ENCODE measurements around the gene LRP2.
A peak's percentile ranks its signal among the peaks of the same experiment; 100 is the strongest.
"Not testable (repeated sequence)": the region's sequence is repeated elsewhere in the genome, so short reads cannot be mapped to it uniquely, and the experiment has no call there.

The LRP2 gene

DNA sequence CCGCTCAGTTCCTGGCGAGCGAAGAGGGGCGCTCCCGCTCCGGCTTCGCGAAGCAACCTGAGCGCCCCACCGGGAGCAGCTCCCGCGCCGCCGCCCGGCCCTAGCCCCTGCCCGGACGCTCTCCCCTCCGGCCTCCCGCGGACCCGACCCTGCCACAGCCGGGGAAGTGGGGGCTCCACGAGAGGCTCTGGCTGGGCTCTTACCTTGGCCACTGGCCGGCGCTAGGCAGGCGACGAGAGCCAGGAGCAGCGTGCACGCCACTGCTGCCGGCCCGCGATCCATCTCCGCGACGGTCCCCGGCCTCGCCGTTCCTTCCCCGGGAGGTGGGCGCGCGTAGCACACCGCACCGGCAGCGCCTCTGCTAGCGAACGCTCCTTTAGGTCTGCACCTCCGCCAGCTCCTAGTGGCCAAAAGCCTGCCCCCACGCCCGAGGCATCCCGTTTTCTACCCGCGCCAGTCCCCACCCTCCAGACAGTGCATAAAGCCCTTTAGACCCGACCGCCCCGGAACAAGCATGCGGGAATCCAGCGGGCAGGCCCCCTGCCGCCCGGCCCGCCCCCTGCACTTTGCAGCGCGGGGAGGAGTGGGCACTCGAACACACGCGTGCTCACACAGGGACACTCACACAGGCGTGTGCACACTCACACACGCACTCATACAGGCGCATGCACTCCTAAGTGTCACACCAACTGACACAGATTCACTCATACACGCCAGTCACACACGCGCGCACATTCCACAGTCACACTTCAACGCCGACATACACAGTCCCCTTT is at the start of gene LRP2:
Gene LRP2 (minus strand): TSS at position 417 of the 776 bp plus-strand sequence. CDS start 135 bp downstream, at position 282.
- DNase-seq: no peak

DNA sequence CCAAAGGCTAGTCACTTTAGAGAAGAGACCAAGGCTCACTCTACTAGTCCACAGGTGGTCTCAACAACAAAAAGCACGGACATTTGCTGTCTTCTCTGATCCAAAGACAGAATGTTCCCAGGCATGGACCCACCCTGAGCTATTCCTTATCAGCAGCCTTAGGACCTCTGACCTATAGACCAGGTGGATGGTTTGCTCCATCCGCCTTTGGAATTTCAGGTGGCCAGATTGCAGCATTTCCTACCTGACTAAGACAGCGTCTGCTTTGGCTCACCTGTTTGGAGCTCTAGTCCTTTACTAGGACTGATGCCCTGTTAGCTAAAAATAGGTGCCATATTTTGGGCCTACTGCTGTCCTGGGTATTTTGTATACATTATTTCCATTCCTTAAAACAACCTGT is 44.6 kb upstream of the LRP2 start:
- no peak for DNase-seq

DNA sequence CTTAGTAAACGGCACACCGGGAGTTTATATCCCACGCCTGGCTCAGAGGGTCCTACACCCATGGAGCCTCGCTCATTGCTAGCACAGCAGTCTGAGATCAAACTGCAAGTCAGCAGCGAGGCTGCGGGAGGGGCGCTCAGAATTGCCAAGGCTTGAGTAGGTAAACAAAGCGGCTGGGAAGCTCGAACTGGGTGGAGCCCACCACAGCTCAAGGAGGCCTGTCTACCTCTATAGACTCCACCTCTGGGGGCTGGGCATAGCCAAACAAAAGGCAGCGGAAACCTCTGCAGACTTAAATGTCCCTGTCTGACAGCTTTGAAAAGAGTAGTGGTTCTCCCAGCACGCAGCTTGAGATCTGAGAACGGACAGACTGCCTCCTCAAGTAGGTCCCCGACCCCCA is 37.2 kb upstream of the LRP2 start:
- not testable (repeated sequence) for DNase-seq

DNA sequence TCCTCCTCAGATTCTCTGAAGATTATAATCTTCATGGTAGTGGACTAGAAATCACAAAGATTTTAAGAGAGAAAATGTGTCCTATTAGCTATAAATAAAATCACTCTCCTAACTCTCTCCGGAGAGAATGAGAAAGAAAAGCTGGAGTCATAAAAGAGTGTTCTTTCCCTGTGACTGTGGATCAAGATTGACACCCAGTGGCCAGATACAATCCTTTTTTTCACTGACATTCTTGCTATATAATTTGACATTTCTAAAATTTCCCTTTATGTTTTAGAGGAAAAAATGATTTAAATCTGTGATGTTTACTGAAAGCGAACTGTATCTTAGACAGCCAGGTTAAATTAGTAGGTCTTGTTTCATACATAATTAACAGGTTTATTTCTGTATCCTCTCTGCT is 35.4 kb upstream of the LRP2 start:
- no peak for DNase-seq

DNA sequence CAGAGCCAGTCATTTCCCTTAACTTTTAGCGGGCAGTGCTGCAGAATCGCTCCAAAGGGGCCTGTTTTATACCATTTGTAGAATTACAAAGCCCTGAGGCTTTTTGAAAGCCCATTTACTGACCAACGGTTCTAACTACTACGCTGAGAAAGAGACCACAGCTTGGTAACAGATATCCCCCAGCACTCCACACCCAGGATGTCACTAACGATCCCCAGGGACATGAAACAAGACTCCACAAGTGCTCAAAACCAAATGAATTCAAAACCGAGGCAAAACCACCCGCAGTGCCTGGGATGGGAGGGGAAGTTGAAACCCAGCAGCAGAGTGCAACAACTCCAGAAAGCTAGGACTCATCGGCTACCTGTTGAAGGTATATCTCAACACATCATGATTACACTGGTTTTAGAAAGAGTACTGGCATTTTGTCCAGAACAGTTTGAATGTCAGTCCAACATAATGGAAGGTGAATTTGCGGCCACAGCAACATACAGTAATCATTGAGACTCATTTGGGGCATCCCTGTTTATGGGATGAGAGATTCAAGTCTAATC is 33.6 kb upstream of the LRP2 start:
- no peak for DNase-seq

DNA sequence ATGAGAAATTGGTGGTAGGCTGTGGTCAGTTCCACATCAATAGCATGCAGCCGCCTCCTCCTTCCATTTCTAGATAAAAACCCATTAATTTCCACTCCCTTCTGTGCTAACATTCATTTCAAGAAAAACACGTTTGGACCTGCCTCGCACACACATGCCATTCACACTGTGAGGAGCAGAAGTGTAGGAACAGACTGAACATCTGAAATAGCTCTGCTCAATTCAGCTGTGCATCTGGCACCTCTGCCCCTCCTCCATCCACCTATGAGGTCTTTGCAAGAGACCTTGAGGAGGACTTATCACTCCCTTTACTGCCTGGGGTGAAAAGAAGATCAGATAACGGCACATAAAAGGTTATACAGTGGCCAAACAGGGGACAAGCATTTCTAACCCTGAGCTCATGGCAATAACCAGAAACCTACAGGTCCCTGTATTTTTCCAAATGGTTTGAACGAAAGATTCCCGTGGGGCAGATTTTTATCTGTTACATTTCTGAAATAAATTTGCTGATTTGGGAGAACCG is 30.8 kb upstream of the LRP2 start:
- DNase-seq: no peak

DNA sequence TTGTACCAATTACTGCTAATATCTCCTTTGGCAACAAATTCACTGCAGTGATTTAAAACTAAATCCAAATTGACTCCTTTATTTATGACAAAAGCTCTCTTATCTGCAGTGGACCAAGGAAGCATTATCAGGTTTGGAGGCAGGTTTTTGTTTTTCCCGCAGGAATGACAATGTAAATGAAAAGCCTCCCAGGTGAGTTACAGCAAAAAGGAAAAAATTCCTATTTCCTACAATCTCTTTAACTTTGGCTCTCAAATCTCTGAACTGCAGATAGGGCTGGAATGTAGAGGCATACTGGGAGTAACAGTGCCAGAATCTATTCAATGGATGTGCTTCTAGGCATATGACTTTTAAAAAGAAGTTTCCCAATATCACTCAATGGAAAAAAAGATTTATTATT is 28.9 kb upstream of the LRP2 start:
- DNase-seq: no peak

DNA sequence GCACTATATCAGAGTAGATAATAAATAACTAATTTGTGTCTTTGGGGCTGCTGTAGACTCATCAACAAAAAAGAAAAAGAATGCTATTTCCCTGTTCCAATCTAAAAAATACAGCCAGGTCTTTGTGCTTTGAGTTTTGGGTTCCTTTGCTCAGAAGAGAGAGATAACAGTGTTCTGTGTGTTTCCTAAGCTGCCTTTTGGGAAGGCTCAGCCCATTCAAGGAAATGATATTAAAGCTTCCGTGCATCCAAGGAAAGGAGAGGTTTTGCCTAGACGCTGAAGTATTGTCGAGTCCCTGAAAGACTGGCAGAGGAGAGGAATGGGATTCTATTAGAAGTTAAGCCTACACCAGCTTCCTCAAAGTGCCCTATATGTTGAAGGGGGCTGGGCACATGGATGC is 25.8 kb upstream of the LRP2 start:
- no peak for DNase-seq

DNA sequence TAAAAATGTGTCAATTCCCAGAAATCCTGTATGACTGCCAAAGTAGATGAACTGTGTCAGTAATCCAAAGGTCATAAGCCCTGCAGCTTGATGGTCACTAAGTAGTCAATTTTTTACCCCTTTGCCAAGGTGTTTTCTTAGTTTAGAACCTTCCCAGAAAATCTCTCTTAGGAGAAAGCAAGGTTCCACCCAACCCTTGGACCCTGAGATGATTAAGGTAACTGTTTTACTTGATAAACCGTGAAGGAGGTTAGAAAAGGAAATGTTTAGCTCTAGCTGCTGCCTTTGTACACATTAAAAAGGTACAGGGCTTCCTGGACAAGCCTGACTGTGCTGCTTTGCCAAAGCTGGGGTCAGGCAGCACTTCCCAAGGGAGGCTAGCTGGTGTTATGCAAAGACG is 24.4 kb upstream of the LRP2 start:
- DNase-seq: no peak

DNA sequence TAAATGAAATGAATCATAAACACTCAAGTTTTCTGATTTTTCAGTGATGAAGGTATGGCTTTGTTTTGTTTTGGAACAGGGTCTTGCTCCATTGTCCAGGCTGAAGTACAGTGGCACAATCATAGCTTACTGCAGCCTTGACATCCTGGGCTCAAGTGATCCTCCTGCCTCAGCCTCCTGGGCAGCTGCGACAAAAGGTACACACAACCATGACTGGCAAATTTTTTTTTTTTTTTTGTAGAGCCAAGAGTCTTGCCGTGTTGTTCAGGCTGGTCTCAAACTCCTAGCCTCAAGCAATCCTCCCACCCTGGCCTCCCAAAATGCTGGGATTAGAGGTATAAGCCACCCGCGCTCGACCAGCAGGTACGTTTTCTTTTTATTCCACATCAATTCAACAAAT is 22.5 kb upstream of the LRP2 start:
- no peak for DNase-seq

DNA sequence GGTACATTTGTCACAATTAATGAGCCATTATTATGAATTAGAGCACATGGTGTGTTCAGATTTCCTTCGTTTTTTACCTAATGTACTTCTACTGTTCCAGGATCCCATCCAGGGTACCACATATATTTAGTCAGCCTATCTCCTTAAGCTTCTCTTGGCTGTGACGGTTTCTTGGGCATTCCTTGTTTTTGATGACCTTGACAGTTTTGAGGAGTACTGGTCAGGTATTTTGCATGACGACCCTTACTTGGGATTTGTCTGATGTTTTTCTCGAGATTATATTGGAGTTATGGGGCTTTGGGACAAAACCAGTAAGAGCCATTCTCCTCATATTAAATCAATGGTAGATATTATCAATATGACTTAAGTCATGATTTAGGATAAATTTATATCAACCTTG is 10.2 kb upstream of the LRP2 start:
- DNase-seq: no peak

DNA sequence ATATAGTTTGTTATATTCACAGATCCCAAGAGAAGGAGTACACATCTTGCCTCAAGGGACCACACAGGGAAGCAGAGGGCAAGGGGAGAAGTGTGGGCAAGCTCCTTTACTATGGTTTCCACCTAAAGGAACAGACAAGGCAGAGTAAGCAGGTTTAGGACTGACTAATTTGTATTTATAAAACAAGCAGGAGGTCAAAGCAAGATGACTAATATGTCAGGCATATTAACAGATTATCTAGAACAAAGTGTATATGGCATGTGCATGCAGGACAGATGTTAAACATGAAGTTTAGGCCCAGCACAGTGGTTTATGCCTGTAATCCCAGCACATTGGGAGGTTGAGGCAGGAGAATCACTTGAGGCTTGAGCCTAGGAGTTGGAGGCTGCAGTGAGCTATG is 3.7 kb upstream of the LRP2 start:
- no peak for DNase-seq

DNA sequence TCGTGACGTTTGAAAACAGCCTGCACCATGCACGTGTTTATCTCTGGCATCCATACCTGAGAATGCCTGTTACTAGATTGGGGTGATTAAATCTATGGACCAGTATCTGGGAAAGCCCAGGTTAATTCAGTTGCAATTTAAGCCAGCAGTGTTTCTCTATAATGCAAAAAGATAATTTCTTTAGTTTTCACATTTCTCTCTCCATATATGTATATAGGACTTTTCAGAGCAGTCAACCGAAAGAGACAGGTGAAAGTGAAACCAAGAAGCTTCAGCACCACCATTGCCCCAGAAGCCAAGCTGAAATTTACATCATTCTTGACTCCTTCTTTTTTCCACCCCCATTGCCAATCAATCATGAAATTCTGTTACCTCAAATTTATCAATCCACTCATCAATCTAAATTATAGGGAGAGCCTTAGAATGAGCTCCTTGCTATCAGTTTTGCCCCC is 2.7 kb upstream of the LRP2 start:
- peak; percentile 40 for DNase-seq

DNA sequence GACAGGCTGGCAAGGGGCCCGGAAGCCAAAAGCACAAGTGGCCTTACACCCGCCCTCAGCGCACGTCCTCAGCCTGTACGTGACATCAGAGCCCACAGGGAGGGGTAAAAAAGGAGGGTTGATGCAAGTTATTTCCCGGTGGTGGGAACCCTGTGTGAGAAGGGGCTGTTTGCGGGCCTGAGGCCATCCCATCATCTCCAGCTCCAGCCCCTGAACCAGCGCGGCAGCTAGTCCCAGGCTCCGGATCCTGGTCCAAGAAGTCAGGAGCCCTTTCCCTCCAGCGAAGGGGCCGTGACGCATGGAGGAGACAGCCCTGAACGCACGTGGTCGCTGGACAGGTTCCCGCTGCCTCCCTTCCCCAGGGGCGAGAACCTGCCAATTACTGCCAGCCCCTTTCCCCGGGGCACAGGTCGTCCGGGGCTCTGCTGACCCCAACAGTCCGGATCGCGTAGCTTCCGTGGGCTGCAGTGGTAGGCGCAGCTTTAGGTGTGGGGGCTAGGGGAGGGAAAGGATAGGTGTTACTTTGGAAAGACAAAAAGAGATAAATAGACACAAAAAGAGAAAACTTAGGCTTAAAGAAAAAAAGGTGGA is 1.3 kb upstream of the LRP2 start:
- peak; percentile 33 for DNase-seq

DNA sequence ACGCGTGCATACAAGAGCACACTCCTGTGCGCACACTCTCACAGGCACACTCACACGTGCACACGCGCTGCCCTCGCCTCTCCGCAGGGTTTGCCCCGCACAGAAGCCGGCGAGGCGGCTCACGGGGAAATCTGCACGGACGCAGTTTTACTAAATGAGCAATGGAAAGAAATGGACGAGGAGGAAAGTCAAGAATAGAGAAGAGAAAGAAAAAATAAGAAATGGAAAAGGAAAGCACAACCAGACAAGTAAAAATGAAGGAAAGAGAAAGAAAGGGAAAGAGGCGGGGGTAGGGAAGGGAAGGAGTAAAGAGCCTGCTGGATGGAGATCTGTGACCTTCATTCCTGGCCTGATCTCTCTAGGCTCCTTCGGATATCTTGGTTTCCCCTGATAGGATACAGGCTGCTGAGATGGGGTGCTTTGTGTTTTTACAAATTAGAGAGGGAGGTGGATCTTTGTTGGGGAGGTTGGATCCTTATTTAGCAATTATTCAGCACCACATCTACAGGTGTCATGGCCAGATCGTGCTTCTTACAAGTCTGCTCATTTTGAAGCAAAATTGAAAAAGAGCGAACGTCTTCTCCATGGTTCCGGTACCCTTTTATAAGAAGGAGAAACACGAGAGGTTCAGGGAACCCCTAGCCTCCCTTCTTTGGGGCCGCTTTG is 693 bp upstream of the LRP2 start:
- DNase-seq: no peak

DNA sequence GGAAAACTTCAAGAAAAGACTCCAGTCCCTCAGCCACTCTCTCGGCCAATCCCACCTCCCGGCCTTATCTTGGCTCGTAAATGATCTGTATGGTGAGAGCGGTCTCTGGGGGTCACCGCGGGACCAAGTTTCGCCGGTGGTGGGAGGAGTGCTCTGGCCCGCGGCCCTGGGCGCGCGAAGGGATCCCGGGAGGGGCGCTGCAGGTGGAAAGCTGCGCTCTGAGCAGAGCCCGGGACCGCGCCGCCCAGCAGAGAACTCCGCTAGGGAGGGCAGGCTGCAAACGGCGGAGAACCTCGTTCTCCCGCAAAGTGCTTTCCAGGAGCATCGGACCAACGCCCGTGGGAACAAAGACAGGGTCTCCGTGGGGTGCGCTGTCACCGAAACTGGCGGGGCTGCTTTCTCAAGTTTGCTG is 622 bp downstream of the LRP2 start:
- peak; percentile 6 for DNase-seq

DNA sequence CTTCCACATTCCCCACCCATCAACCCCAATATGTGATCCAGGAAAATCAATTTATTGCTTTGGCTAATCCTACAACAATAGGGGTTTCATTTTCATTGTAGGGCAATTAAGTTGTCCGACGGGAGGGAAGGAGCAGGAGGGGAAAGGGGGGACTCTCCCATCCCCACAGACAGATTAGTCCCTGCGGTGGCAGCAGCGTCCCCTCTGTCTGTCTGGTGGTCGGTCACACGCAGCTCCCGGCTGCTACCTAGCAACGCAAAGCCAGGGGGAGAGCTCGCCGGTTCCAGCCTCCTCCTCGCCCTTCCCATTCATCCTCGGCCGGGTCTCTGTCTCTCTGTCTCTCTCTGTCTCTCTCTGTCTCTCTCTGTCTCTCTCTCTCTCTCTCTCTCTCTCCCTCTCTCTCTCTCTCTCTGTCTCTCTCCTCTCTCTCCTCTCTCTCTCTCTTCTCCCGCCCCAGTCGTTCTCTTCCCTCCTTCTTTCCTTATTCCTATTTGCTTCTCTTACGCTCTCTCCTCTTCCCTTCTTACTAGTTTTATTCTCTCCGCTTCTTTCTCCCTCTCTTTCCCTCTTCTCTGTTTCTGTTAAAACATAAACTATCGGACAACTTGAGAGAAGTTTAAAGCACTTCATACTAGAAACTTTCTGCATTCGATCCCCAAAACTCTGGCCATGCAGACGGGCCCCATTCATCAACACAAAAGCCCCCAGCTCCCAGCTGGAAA is 1.2 kb downstream of the LRP2 start:
- DNase-seq: no peak

DNA sequence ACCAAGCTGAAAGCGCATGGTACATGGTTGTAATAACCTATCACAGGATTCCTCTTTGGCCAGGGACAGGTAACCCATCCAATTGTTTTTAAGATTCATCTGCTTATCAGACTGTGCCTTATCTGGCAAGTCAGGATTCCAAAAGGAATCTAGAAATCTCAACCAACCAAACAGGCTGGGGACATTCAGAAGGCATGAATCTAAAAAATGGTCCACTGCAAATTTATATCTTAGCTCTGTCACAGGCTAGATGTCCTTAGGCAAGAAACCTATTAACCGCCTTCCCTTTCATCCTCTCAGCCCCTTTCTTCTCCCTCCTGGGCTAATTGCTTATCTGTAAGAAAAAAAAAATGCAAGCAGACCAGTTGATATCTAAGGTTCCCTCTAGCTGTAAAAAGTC is 4.3 kb downstream of the LRP2 start:
- no peak for DNase-seq

DNA sequence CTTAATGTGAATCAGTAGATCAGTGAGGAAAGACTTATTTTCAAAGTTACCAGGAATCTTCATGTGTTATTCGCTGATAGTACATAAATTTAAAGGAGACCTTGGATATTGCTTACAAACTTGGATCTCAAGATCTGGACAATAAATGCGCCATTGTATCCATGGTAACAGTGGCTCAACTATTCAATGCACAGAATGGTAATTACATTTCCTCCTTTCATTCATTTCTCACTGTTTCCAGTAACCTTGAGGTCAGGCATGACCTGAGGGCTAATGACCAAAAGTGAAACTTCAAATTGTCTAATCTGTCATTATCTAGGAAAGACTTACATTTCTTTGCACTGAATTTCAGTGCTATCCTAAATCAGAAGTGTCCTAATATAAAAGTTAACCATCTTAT is 8.1 kb downstream of the LRP2 start:
- DNase-seq: no peak

DNA sequence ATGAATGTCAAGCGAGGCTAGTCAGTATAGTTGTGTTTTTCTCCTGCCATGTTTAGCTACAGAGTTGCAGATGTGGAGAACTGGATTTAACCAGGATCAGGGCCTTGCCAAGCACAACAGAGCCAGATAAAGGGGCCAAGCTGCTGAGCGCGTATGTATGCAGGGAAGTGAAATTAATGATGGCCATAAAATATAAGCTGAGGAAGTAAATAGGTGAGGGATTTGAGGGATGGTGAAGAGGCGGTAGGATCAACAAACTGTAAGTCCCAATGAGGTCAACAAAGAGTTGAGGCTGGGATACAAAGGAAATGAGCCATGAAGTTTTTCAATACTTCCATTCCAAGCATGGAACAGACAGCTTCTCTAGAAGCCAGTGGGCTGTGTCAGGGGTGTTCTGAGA is 10.6 kb downstream of the LRP2 start:
- no peak for DNase-seq

DNA sequence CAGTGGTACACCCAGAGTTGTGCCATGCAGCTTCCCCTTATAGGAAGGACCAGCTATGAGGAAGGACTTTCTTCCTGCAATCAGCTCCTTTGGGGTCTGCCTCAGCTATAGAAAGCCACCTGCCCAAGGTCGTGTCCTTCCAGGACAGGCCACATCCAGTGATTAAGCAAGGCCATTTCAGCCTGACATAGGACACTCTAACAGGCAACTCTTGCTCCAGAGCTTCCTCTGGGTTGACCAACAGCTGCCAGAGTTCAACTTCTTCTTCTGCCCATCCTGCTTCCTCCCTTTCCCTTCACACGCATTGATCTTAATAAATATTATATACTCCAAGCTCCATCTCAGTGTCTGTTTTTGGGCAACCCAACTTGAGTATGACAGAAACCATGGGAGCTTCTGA is 12.8 kb downstream of the LRP2 start:
- no peak for DNase-seq

DNA sequence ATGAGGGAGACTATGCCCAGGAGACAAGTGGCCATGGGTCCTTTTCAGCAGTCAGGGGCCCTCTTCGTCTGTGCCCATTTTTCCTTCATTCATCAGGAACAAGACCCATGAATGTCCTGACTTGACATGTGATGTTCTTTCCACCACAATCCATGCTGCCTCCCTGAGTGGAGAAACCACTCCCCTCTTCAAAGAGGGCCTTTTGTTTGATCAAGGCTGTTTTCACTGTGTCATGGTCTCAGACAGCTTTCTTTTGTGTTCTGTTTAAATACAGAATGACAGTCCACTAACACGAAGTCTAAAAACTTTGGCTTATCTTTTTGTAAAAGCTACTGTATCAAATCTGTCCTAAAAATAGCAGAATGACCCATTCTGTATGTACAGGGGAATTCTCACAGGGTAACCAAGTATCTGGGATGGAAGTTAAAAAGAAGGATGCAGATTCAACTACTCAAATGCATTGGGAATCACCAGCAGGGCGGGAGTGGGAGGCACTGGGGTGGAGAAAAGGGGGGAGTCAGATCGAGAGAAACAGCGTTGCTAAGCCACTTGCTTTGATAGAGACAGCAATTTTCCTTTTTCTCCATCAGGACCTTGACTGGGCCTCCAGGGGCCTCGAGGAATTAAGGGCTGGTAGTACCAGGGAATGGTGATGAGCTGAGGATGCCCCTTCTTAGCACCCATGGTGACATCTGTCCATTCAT is 13.9 kb downstream of the LRP2 start:
- no peak for DNase-seq

All from RPMI8226 (cell line).